HL-60 (cell line): ENCODE data around the gene RER1.

Source experiments
- DNase-seq, 2 experiments: peaks; one replicate each; pipeline ENCODE4 v3.0.0-alpha.2; 2010 to 2020; ENCODE audit warnings: low read depth in 1 of 2, low spot score in 1 of 2
- H3K27ac ChIP-seq: fragments of 250-450 bp; sonication (Bioruptor Pico); replicated peaks from 2 replicates; pipeline ENCODE4 v1.5.1; 2020; ENCODE audit warnings: mild to moderate bottlenecking, moderate library complexity
- H3K27me3 ChIP-seq: fragments of 250-450 bp; sonication (Bioruptor Pico); 2 replicates; pipeline ENCODE4 v1.5.1; 2021; ENCODE audit warnings: mild to moderate bottlenecking, moderate library complexity; ENCODE audit not compliant: insufficient read depth, poor library complexity, severe bottlenecking
- H3K4me3 ChIP-seq: replicated peaks from 2 replicates; pipeline ENCODE4 v1.5.1; 2011; ENCODE audit warnings: mild to moderate bottlenecking, control low read depth, low read length; ENCODE audit not compliant: insufficient read depth
- CTCF ChIP-seq: IDR thresholded peaks from one replicate; pipeline ENCODE4 v1.5.1; 2011; ENCODE audit warnings: low read length, control low read depth, inconsistent platforms; ENCODE audit not compliant: insufficient read depth
- GABPA ChIP-seq: IDR thresholded peaks from 2 replicates; pipeline ENCODE4 v1.6.1; 2012; ENCODE audit warnings: low read depth
- POLR2AphosphoS5 ChIP-seq: IDR thresholded peaks from 2 replicates; pipeline ENCODE4 v1.6.1; 2012; ENCODE audit warnings: low read depth
- SPI1 ChIP-seq: IDR thresholded peaks from 2 replicates; pipeline ENCODE4 v1.6.1; 2012; ENCODE audit warnings: low read depth, mild to moderate bottlenecking, borderline replicate concordance
- TF ChIP-seq, protein P1 (sequence below): IDR thresholded peaks from 2 replicates; pipeline ENCODE4 v1.6.1; 2012; ENCODE audit warnings: low read depth; ENCODE audit not compliant: insufficient replicate concordance

Gene RER1

GRCh38 chr1:2346691-2347408 lies 44.8 kb upstream of the RER1 start:
- no peak overlapping the region for H3K4me3 ChIP-seq
- H3K27me3 ChIP-seq: no peaks in the 10 kb centered on the region
- no peak overlapping the region for H3K27ac ChIP-seq
- TF ChIP-seq SPI1: no peak
- no peak for TF ChIP-seq GABPA
- no peak for DNase-seq

- Histone ChIP-seq H3K27me3 (no peaks in the 10 kb centered on the region), H3K27ac (no peak overlapping the region), H3K4me3 (no peak overlapping the region)
- DNase-seq: no peak
- TF ChIP-seq GABPA (no peak), POLR2AphosphoS5 (no peak), SPI1 (no peak), CTCF (no peak)
- TF ChIP-seq, protein P1, sequence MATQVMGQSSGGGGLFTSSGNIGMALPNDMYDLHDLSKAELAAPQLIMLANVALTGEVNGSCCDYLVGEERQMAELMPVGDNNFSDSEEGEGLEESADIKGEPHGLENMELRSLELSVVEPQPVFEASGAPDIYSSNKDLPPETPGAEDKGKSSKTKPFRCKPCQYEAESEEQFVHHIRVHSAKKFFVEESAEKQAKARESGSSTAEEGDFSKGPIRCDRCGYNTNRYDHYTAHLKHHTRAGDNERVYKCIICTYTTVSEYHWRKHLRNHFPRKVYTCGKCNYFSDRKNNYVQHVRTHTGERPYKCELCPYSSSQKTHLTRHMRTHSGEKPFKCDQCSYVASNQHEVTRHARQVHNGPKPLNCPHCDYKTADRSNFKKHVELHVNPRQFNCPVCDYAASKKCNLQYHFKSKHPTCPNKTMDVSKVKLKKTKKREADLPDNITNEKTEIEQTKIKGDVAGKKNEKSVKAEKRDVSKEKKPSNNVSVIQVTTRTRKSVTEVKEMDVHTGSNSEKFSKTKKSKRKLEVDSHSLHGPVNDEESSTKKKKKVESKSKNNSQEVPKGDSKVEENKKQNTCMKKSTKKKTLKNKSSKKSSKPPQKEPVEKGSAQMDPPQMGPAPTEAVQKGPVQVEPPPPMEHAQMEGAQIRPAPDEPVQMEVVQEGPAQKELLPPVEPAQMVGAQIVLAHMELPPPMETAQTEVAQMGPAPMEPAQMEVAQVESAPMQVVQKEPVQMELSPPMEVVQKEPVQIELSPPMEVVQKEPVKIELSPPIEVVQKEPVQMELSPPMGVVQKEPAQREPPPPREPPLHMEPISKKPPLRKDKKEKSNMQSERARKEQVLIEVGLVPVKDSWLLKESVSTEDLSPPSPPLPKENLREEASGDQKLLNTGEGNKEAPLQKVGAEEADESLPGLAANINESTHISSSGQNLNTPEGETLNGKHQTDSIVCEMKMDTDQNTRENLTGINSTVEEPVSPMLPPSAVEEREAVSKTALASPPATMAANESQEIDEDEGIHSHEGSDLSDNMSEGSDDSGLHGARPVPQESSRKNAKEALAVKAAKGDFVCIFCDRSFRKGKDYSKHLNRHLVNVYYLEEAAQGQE: no peak
Observed at GRCh38 chr1:2347409-2347785, 44.2 kb upstream of the RER1 start.

DNA sequence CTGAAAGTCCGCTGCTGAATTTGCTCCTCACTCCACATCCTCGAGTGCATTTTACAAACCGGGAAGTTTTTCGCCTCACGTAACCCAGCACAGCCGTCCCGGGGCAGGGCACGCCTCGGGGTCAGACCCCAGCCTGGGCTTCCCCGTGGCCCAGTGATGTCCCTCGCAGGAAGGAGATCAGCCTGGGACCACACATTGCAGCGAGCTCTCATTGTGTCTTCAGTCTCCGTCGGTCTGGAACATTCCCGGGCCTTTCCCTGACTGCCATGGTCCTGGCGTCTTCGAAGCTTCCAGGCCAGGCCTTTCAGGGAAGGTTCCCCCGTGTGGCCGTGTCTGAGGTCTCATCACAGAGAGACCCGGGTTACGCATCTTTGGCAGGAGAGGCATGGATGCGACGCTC lies 43.7 kb upstream of the RER1 start:
- DNase-seq: no peak
- TF ChIP-seq SPI1 (no peak), CTCF (no peak), POLR2AphosphoS5 (no peak), GABPA (no peak)
- TF ChIP-seq, protein P1: no peak
- no peak overlapping the region for H3K27ac ChIP-seq
- no peak overlapping the region for H3K4me3 ChIP-seq
- no peaks in the 10 kb centered on the region for H3K27me3 ChIP-seq

DNA sequence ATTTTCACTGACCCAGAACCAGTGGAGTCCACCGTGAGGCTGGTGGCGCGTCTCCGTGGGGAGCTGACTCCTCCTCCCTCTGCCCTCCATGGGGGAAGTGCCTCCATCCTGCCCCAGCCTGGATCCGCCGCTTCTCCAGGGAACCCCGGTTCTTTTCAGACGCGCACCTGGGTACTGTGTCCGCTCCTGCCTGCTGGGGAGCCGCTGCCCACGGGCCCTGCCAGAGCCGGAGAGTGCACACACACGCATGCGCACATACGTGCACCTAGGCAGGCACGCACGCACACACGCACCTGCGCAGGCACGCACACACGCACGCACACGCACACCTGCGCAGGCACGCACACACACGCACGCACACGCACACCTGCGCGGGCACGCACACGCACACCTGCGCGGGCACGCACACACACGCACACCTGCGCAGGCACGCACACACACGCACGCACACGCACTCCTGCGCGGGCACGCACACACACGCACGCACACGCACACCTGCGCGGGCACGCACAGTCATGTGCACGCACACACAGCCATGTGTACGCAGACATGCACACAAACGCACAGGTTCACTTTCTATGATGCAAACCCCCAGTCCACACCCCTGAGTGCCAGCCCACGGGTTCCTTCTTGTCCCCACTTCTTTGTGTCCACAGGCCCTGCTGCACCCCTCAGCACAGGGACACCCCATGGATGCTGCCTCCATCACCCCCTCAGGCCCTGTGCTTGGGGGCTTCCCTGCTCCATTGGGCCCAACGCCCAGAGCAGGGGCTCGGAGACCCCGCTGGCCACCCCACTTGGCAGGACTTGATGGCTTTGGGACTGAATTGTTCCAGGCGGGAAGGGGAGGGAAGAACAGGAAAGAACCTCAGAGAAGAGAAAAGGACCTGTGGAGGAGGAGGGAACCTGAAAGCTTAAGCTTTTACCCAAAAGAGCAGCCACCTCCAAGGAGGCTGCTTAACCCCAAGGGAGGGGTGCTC lies 43.0 kb upstream of the RER1 start:
- TF ChIP-seq GABPA: no peak
- no peak for TF ChIP-seq CTCF
- TF ChIP-seq, protein P1: no peak
- TF ChIP-seq POLR2AphosphoS5: no peak
- no peak for TF ChIP-seq SPI1

More for the DNA sequence above, 43.0 kb upstream of the RER1 start:
- H3K27ac ChIP-seq: no peak overlapping the region
- H3K4me3 ChIP-seq: no peak overlapping the region
- DNase-seq: no peak
- H3K27me3 ChIP-seq: no peaks in the 10 kb centered on the region
